K562 (cell line): ENCODE measurements around the gene ATP2A1. TPM values are rescaled to one million over a fixed set of nuclear protein-coding genes. Genes with fewer than 3 reads are reported as not detected.

Experiments
- HCFC1 ChIP-seq: IDR thresholded peaks from 2 replicates; pipeline ENCODE4 v1.6.1; 2012; ENCODE audit warnings: low read depth, low read length, improper control_type of control experiment
- HDGF ChIP-seq: fragments of 450-650 bp; IDR thresholded peaks from 2 replicates; pipeline ENCODE4 v1.6.1; 2016
- JUND ChIP-seq, 2 experiments: IDR thresholded peaks; 2 replicates in 1 of 2; 3 replicates in 1 of 2; pipeline ENCODE4 v1.6.1; 2011; ENCODE audit warnings: borderline replicate concordance in 2 of 2, low read depth in 2 of 2, low read length in 2 of 2, improper control_type of control experiment in 1 of 2, missing biosample characterization in 1 of 2, missing genetic modification characterization in 1 of 2, missing genetic modification reagents in 1 of 2
- KDM2B ChIP-seq: fragments of 250-450 bp; sonication (Bioruptor Pico); IDR thresholded peaks from 2 replicates; pipeline ENCODE4 v1.8.0; 2021; ENCODE audit warnings: mild to moderate bottlenecking, moderate library complexity
- POLR2A ChIP-seq: fragments of 450-650 bp; conservative IDR thresholded peaks from 2 replicates; pipeline ENCODE4 v1.6.1; 2016
- POLR2G ChIP-seq: fragments of 200-400 bp; formaldehyde crosslinking; IDR thresholded peaks from 2 replicates; pipeline ENCODE4 v1.6.1; 2017; ENCODE audit warnings: low read depth, mild to moderate bottlenecking, antibody characterized with exemption, low read length, moderate library complexity
- RBBP5 ChIP-seq: fragments of 200-600 bp; sonication (generic); IDR thresholded peaks from 2 replicates; pipeline ENCODE4 v1.6.1; 2012; ENCODE audit warnings: borderline replicate concordance, mild to moderate bottlenecking, low read length, control low read depth, inconsistent platforms; ENCODE audit not compliant: insufficient read depth, poor library complexity, severe bottlenecking
- SP1 ChIP-seq: sonication (generic); formaldehyde crosslinking; IDR thresholded peaks from 2 replicates; pipeline ENCODE4 v1.8.1; 2022; ENCODE audit warnings: mild to moderate bottlenecking, missing genetic modification reagents
- TGIF2 ChIP-seq: sonication (generic); formaldehyde crosslinking; IDR thresholded peaks from 2 replicates; pipeline ENCODE4 v1.8.1; 2022; ENCODE audit warnings: mild to moderate bottlenecking, missing genetic modification reagents, moderate library complexity
- ZNF143 ChIP-seq: sonication (generic); formaldehyde crosslinking; IDR thresholded peaks from 2 replicates; pipeline ENCODE4 v1.9.0; 2022; ENCODE audit warnings: mild to moderate bottlenecking, missing genetic modification reagents
- ZNF212 ChIP-seq: fragments of 450-650 bp; formaldehyde crosslinking; IDR thresholded peaks from 2 replicates; pipeline ENCODE4 v1.4.0; 2020; ENCODE audit warnings: mild to moderate bottlenecking
- ZNF253 ChIP-seq: fragments of 250-450 bp; sonication (Bioruptor Pico); conservative IDR thresholded peaks from 2 replicates; pipeline ENCODE4 v1.6.1; 2021; ENCODE audit warnings: mild to moderate bottlenecking
- polyA plus RNA-seq, 8 experiments: library from polyadenylated mRNA; depleted of rRNA in 4 of 8; stranded (reverse) in 5 of 8; unstranded in 3 of 8; fragments of >200 nt; fragmentation: Nextera tagmentation in 2 of 8; fragmentation: Illumina TruSeq in 1 of 8; extraction: Ambion mirVana in 2 of 8; extraction: Trizol in 1 of 8; gene quantifications; 2 replicates each; pipeline versions ENCODE4 v1.2.1 to v1.2.3, GENCODE V29; 2011 to 2014; ENCODE audit warnings: inconsistent platforms in 1 of 8, missing spikeins in 1 of 8
- total RNA-seq, 7 experiments: library from RNA; depleted of rRNA in 6 of 7; stranded (reverse); fragments of >200 nt in 6 of 7; fragmentation: Illumina TruSeq in 2 of 7; extraction: Trizol in 2 of 7; gene quantifications; 2 replicates each; pipeline versions ENCODE4 v1.2.1 to v1.2.3, GENCODE V29; 2011 to 2021; ENCODE audit warnings: low replicate concordance in 1 of 7
- TF ChIP-seq, protein P1 (sequence below): sonication (generic); formaldehyde crosslinking; IDR thresholded peaks from 2 replicates; pipeline ENCODE4 v1.8.0; 2023; ENCODE audit warnings: mild to moderate bottlenecking, missing genetic modification reagents
- TF ChIP-seq, protein P2 (sequence below): fragments of 250-450 bp; sonication (Bioruptor Pico); IDR thresholded peaks from 2 replicates; pipeline ENCODE4 v1.5.0; 2020; ENCODE audit warnings: mild to moderate bottlenecking, borderline replicate concordance
- TF ChIP-seq, protein P3 (sequence below): sonication (generic); formaldehyde crosslinking; IDR thresholded peaks from 2 replicates; pipeline ENCODE4 v1.8.1; 2023; ENCODE audit warnings: mild to moderate bottlenecking, missing genetic modification reagents
- TF ChIP-seq, protein P4 (sequence below): IDR thresholded peaks from 2 replicates; pipeline ENCODE4 v1.6.1; 2014; ENCODE audit warnings: antibody characterized with exemption

The ATP2A1 gene
- total and polyA plus RNA-seq, 9 of the 15 experiments (the other 6 are each of a cell fraction or from before 2014, with no cell fraction given), result 0.25 to 2.6 (median 0.65) TPM

DNA sequence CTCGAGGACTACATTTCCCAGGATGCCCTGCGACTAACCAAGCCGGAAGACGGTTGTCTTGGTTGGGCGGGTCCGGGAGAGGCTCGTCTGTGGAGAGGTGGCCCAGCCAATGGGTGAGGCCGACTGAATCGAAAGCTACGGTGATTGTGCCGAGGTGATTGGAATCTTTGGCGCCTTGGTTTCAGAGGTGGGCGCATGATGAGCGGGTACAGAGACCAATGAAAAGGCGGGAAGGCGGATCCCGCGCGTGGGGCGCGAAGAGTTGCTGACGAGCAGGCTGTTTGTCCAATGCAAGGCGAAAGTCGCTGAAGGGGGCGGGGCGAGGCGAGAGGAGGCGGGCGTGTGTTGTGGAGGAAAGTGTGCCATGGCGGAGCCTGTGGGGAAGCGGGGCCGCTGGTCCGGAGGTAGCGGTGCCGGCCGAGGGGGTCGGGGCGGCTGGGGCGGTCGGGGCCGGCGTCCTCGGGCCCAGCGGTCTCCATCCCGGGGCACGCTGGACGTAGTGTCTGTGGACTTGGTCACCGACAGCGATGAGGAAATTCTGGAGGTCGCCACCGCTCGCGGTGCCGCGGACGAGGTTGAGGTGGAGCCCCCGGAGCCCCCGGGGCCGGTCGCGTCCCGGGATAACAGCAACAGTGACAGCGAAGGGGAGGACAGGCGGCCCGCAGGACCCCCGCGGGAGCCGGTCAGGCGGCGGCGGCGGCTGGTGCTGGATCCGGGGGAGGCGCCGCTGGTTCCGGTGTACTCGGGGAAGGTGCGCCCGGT lies 72.5 kb downstream of the ATP2A1 start, which contains the start of gene NFATC2IP (continued):
- TF ChIP-seq RBBP5 (peak; percentile 35), POLR2A (peak; percentile 89), HCFC1 (peak; percentile 94), POLR2G (peak; percentile 93), ZNF212 (CRISPR knock-in tag) (no peak), KDM2B (CRISPR knock-in tag) (no peak), HDGF (no peak), SP1 (CRISPR knock-in tag) (peak; percentile 97), JUND (IDR thresholded peaks at IDR 0.05; ENCODE audit: borderline replicate concordance, low read depth, low read length) (peak; percentile 48; the same call in 1 of the 2 replicates), JUND (tag; IDR thresholded peaks at IDR 0.05; ENCODE audit: borderline replicate concordance, low read depth, low read length) (no peak), ZNF253 (CRISPR knock-in tag) (no peak), TGIF2 (CRISPR knock-in tag) (no peak), ZNF143 (CRISPR knock-in tag) (peak; percentile 95)
- TF ChIP-seq, protein P1, sequence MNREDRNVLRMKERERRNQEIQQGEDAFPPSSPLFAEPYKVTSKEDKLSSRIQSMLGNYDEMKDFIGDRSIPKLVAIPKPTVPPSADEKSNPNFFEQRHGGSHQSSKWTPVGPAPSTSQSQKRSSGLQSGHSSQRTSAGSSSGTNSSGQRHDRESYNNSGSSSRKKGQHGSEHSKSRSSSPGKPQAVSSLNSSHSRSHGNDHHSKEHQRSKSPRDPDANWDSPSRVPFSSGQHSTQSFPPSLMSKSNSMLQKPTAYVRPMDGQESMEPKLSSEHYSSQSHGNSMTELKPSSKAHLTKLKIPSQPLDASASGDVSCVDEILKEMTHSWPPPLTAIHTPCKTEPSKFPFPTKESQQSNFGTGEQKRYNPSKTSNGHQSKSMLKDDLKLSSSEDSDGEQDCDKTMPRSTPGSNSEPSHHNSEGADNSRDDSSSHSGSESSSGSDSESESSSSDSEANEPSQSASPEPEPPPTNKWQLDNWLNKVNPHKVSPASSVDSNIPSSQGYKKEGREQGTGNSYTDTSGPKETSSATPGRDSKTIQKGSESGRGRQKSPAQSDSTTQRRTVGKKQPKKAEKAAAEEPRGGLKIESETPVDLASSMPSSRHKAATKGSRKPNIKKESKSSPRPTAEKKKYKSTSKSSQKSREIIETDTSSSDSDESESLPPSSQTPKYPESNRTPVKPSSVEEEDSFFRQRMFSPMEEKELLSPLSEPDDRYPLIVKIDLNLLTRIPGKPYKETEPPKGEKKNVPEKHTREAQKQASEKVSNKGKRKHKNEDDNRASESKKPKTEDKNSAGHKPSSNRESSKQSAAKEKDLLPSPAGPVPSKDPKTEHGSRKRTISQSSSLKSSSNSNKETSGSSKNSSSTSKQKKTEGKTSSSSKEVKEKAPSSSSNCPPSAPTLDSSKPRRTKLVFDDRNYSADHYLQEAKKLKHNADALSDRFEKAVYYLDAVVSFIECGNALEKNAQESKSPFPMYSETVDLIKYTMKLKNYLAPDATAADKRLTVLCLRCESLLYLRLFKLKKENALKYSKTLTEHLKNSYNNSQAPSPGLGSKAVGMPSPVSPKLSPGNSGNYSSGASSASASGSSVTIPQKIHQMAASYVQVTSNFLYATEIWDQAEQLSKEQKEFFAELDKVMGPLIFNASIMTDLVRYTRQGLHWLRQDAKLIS (CRISPR knock-in tag), result no peak
- TF ChIP-seq, protein P2, sequence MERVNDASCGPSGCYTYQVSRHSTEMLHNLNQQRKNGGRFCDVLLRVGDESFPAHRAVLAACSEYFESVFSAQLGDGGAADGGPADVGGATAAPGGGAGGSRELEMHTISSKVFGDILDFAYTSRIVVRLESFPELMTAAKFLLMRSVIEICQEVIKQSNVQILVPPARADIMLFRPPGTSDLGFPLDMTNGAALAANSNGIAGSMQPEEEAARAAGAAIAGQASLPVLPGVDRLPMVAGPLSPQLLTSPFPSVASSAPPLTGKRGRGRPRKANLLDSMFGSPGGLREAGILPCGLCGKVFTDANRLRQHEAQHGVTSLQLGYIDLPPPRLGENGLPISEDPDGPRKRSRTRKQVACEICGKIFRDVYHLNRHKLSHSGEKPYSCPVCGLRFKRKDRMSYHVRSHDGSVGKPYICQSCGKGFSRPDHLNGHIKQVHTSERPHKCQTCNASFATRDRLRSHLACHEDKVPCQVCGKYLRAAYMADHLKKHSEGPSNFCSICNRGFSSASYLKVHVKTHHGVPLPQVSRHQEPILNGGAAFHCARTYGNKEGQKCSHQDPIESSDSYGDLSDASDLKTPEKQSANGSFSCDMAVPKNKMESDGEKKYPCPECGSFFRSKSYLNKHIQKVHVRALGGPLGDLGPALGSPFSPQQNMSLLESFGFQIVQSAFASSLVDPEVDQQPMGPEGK, result no peak
- TF ChIP-seq, protein P3, sequence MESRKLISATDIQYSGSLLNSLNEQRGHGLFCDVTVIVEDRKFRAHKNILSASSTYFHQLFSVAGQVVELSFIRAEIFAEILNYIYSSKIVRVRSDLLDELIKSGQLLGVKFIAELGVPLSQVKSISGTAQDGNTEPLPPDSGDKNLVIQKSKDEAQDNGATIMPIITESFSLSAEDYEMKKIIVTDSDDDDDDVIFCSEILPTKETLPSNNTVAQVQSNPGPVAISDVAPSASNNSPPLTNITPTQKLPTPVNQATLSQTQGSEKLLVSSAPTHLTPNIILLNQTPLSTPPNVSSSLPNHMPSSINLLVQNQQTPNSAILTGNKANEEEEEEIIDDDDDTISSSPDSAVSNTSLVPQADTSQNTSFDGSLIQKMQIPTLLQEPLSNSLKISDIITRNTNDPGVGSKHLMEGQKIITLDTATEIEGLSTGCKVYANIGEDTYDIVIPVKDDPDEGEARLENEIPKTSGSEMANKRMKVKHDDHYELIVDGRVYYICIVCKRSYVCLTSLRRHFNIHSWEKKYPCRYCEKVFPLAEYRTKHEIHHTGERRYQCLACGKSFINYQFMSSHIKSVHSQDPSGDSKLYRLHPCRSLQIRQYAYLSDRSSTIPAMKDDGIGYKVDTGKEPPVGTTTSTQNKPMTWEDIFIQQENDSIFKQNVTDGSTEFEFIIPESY (CRISPR knock-in tag), result no peak
- TF ChIP-seq, protein P4, sequence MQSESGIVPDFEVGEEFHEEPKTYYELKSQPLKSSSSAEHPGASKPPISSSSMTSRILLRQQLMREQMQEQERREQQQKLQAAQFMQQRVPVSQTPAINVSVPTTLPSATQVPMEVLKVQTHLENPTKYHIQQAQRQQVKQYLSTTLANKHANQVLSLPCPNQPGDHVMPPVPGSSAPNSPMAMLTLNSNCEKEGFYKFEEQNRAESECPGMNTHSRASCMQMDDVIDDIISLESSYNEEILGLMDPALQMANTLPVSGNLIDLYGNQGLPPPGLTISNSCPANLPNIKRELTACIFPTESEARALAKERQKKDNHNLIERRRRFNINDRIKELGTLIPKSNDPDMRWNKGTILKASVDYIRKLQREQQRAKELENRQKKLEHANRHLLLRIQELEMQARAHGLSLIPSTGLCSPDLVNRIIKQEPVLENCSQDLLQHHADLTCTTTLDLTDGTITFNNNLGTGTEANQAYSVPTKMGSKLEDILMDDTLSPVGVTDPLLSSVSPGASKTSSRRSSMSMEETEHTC, result no peak
